Body of pancreas (tissue), 4 donors: ENCODE results near the gene COLEC11. TPM values are rescaled to one million over a fixed set of nuclear protein-coding genes. Genes with fewer than 3 reads are reported as not detected.

Experiments
- ATAC-seq: fragments of 150-250 bp; one replicate; pipeline ENCODE4 v1.9.1; 2016
- DNase-seq, 4 donors: peaks; one replicate each; pipeline ENCODE4 v3.0.0-alpha.2; 2019
- H3K27ac ChIP-seq, 4 donors: fragments of 200-600 bp; sonication (generic); 1 replicate in 3 of 4; 2 replicates in 1 of 4; pipeline versions ENCODE4 v1.5.1 to v1.6.1; 2016 to 2019; ENCODE audit warnings: mild to moderate bottlenecking in 1 of 4, mixed read lengths in 1 of 4, moderate library complexity in 1 of 4
- H3K27me3 ChIP-seq, 2 donors: fragments of 200-600 bp; sonication (generic); one replicate each; pipeline ENCODE4 v1.6.0; 2016; ENCODE audit warnings: mild to moderate bottlenecking in 1 of 2
- H3K36me3 ChIP-seq, 2 donors: fragments of 200-600 bp; sonication (generic); replicated peaks in 1 of 2; 2 replicates each; pipeline ENCODE4 v1.5.1; 2016; ENCODE audit warnings: low read depth in 2 of 2; ENCODE audit not compliant: insufficient read depth in 1 of 2
- H3K4me1 ChIP-seq: fragments of 200-600 bp; sonication (generic); one replicate; pipeline ENCODE4 v1.6.0; 2016
- H3K4me3 ChIP-seq, 2 donors: fragments of 200-600 bp; sonication (generic); 1 replicate in 1 of 2; 2 replicates in 1 of 2; pipeline ENCODE4 v1.5.1; 2016 to 2019
- H3K9me3 ChIP-seq, 3 donors: fragments of 200-600 bp; sonication (generic); 1 replicate in 2 of 3; 2 replicates in 1 of 3; pipeline ENCODE4 v1.5.1; 2016
- POLR2A ChIP-seq, 3 donors: fragments of 450-650 bp; IDR thresholded peaks; one replicate each; pipeline ENCODE4 v1.6.1; 2016; ENCODE audit warnings: antibody characterized with exemption in 3 of 3, mild to moderate bottlenecking in 2 of 3
- WGBS, 2 donors: methylation state at CpG; one replicate each; pipeline ENCODE4 v1.1.5; 2017; 5-methylcytosine and 5-hydroxymethylcytosine counted together
- intact Hi-C: fragments of 100-400 bp; cut with DNase I; formaldehyde crosslinking; loops from one replicate; pipeline ENCODE4 v1.15.1; 2023
- total RNA-seq, 2 donors: library from RNA; depleted of rRNA; stranded (reverse); fragments of >200 nt; gene quantifications; one replicate each; pipeline ENCODE4 v1.1.0, GENCODE V29; 2016
- TF ChIP-seq, protein P1 (sequence below), 7 experiments: fragments of 450-650 bp in 4 of 7; fragments of 200-600 bp in 3 of 7; sonication (generic) in 3 of 7; IDR thresholded peaks; one replicate each; pipeline ENCODE4 v1.5.1; 2016 to 2019; ENCODE audit warnings: antibody characterized with exemption in 7 of 7

COLEC11 gene
- total RNA-seq, 2 donors from 2014 or later, result 11.5 to 15.3 TPM

GRCh38 chr2:3603536-3604206 lies 8.8 kb downstream of the COLEC11 start:
- WGBS, 2 donors, result 74 to 88% methylated on average over 9 to 19 of the region's 19 CpGs
- Histone ChIP-seq H3K27me3 (no peaks in the 10 kb centered on the region), H3K4me1 (peaks cover 7% of the 10 kb centered on the region), H3K4me3 (no peak overlapping the region), H3K36me3 (no peaks in the 10 kb centered on the region), H3K27ac (no peak overlapping the region), H3K9me3 (no peaks in the 10 kb centered on the region)
- intact Hi-C loops, result no loop called here
- ATAC-seq (no peak), DNase-seq (no peak)
- TF ChIP-seq, protein P1, sequence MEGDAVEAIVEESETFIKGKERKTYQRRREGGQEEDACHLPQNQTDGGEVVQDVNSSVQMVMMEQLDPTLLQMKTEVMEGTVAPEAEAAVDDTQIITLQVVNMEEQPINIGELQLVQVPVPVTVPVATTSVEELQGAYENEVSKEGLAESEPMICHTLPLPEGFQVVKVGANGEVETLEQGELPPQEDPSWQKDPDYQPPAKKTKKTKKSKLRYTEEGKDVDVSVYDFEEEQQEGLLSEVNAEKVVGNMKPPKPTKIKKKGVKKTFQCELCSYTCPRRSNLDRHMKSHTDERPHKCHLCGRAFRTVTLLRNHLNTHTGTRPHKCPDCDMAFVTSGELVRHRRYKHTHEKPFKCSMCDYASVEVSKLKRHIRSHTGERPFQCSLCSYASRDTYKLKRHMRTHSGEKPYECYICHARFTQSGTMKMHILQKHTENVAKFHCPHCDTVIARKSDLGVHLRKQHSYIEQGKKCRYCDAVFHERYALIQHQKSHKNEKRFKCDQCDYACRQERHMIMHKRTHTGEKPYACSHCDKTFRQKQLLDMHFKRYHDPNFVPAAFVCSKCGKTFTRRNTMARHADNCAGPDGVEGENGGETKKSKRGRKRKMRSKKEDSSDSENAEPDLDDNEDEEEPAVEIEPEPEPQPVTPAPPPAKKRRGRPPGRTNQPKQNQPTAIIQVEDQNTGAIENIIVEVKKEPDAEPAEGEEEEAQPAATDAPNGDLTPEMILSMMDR (IDR thresholded peaks at IDR 0.05), result no peak
- TF ChIP-seq POLR2A (IDR thresholded peaks at IDR 0.05), result no peak

GRCh38 chr2:3604207-3604877 lies 9.4 kb downstream of the COLEC11 start:
- peak in 1 of 4 donors; percentile 25 for DNase-seq
- H3K9me3 ChIP-seq, result no peaks in the 10 kb centered on the region
- no peaks in the 10 kb centered on the region for H3K27me3 ChIP-seq
- H3K27ac ChIP-seq, result peak overlapping the region in 1 of 4 donors; percentile 16
- ATAC-seq, result peak; percentile 43
- whole genome bisulfite sequencing, 2 donors, result 75 to 78% methylated on average over 3 to 16 of the region's 16 CpGs
- no peaks in the 10 kb centered on the region for H3K36me3 ChIP-seq
- TF ChIP-seq POLR2A (IDR thresholded peaks at IDR 0.05), result no peak
- TF ChIP-seq, protein P1 (IDR thresholded peaks at IDR 0.05), result no peak
- intact Hi-C loops, result no loop called here
- no peak overlapping the region for H3K4me3 ChIP-seq
- H3K4me1 ChIP-seq, result peaks cover 7% of the 10 kb centered on the region

DNA sequence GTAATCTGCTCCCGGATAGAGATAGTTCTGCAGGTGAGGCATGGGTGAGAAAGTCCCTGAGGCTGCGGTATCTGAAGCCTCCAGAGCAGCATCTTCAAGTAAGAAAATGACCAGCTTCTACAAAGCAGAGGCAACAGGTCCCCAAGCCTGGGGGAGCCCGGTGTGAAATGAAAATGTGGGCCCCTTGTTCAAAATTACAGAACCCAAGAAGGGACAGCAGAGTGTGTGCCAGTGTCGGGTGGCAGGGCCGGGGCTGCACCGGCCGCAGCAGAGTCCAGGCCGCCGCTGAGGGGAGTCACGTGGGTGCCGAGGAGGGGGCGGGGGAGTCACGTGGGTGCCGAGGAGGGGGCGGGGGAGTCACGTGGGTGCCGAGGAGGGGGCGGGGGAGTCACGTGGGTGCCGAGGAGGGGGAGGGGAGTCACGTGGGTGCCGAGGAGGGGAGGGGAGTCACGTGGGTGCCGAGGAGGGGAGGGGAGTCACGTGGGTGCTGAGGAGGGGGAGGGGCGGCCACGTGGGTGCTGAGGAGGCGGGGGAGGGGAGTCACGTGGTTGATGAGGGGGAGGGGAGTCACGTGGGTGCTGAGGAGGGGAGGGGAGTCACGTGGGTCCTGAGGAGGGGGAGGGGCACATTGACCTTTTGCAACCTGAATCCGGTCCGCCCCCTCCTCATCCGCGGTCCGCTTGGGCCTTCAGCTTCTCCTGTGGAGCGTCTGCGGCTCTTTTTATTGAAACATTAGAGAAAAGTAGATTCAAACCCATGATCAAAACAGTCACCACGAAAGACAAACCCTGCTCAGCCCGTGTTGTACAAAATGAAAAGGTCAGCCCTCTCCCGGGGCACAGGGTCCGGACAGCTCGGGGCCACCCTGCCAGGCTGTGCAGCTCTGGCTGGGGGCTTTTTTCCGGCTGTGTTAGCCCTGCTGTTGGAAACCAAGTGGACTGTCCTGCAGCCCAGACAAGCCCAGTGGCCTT lies 10.4 kb downstream of the COLEC11 start:
- WGBS, 2 donors, result 62% methylated on average over 26 to 29 of the region's 44 CpGs
- TF ChIP-seq POLR2A (IDR thresholded peaks at IDR 0.05), result no peak
- TF ChIP-seq, protein P1 (IDR thresholded peaks at IDR 0.05), result no peak
- H3K4me3 ChIP-seq, result no peak overlapping the region
- intact Hi-C loops, result no loop called here
- H3K27ac ChIP-seq, result peak overlapping the region in 2 of 4 donors; percentile 17 to 32
- no peaks in the 10 kb centered on the region for H3K36me3 ChIP-seq
- H3K4me1 ChIP-seq, result peaks cover 7% of the 10 kb centered on the region
- no peak for ATAC-seq
- H3K27me3 ChIP-seq, result no peaks in the 10 kb centered on the region
- DNase-seq, result peak in 2 of 4 donors; percentile 70 to 83
- H3K9me3 ChIP-seq, result no peaks in the 10 kb centered on the region

- Histone ChIP-seq H3K27ac (peak overlapping the region in 2 of 4 donors; percentile 17 to 32), H3K4me1 (peaks cover 7% of the 10 kb centered on the region), H3K9me3 (no peaks in the 10 kb centered on the region), H3K4me3 (no peak overlapping the region), H3K27me3 (no peaks in the 10 kb centered on the region), H3K36me3 (no peaks in the 10 kb centered on the region)
- intact Hi-C loops, result no loop called here
- DNase-seq (no peak), ATAC-seq (no peak)
- TF ChIP-seq, protein P1 (IDR thresholded peaks at IDR 0.05), result no peak
- TF ChIP-seq POLR2A (IDR thresholded peaks at IDR 0.05), result no peak
- WGBS, 2 donors, result 61 to 68% methylated on average over 7 to 11 of the region's 11 CpGs
Measured at GRCh38 chr2:3606028-3606369, 11.1 kb downstream of the COLEC11 start.
